GM23338 (cell line): Measurements from ENCODE around the gene CDKAL1. TPM values are rescaled to one million over a fixed set of nuclear protein-coding genes. Genes with fewer than 3 reads are reported as not detected.

Source experiments
- ATAC-seq: fragments of 200-7000 bp; cut with Tn5 transposase; 3 replicates; pipeline ENCODE4 v1.9.1; 2020
- DNase-seq: peaks from one replicate; pipeline ENCODE4 v3.0.0-alpha.2; 2015; ENCODE audit warnings: low spot score
- H2AFZ ChIP-seq: fragments of 200-600 bp; sonication (generic); 2 replicates; pipeline ENCODE4 v1.8.0; 2016; ENCODE audit warnings: antibody characterized with exemption, mild to moderate bottlenecking, moderate library complexity
- H3F3A ChIP-seq: fragments of 200-600 bp; sonication (generic); replicated peaks from 2 replicates; pipeline ENCODE4 v1.8.0; 2017; ENCODE audit warnings: antibody characterized with exemption, mixed run types, low read depth
- H3K27ac ChIP-seq: fragments of 200-600 bp; sonication (generic); 2 replicates; pipeline ENCODE4 v1.6.1; 2016; ENCODE audit warnings: low read depth
- H3K27me3 ChIP-seq: fragments of 200-600 bp; sonication (generic); 2 replicates; pipeline ENCODE4 v1.8.0; 2016; ENCODE audit warnings: mild to moderate bottlenecking, mixed run types, moderate library complexity; ENCODE audit not compliant: insufficient read depth
- H3K36me3 ChIP-seq: fragments of 200-600 bp; sonication (generic); 2 replicates; pipeline ENCODE4 v1.8.0; 2016; ENCODE audit warnings: mild to moderate bottlenecking; ENCODE audit not compliant: insufficient read depth
- H3K4me1 ChIP-seq: fragments of 200-600 bp; sonication (generic); 2 replicates; pipeline ENCODE4 v1.8.0; 2016; ENCODE audit warnings: mild to moderate bottlenecking, moderate library complexity; ENCODE audit not compliant: insufficient read depth
- H3K4me2 ChIP-seq: fragments of 200-600 bp; sonication (generic); 2 replicates; pipeline ENCODE4 v1.7.1; 2017; ENCODE audit warnings: mixed run types
- H3K4me3 ChIP-seq: fragments of 200-600 bp; sonication (generic); 2 replicates; pipeline ENCODE4 v1.6.1; 2016; ENCODE audit warnings: mixed run types
- H3K79me2 ChIP-seq: fragments of 200-600 bp; sonication (generic); replicated peaks from 2 replicates; pipeline ENCODE4 v1.8.0; 2017; ENCODE audit warnings: mild to moderate bottlenecking; ENCODE audit not compliant: insufficient read depth
- H3K9me2 ChIP-seq: fragments of 200-600 bp; sonication (generic); 2 replicates; pipeline ENCODE4 v1.8.0; 2017; ENCODE audit not compliant: insufficient read depth
- H4K20me1 ChIP-seq: fragments of 200-600 bp; sonication (generic); replicated peaks from 2 replicates; pipeline ENCODE4 v1.8.0; 2017; ENCODE audit warnings: mild to moderate bottlenecking; ENCODE audit not compliant: insufficient read depth
- H3K27ac Mint-ChIP-seq: 2 replicates; pipeline ENCODE4 v1.8.0; 2020; ENCODE audit warnings: inconsistent platforms, mild to moderate bottlenecking, moderate library complexity, mixed read lengths
- H3K27me3 Mint-ChIP-seq: 3 replicates; pipeline ENCODE4 v1.8.0; 2022; ENCODE audit warnings: low read depth, mild to moderate bottlenecking, moderate library complexity, mixed read lengths, inconsistent platforms; ENCODE audit not compliant: insufficient read depth, poor library complexity
- H3K36me3 Mint-ChIP-seq: 3 replicates; pipeline ENCODE4 v1.8.0; 2021; ENCODE audit warnings: low read depth, mild to moderate bottlenecking, inconsistent platforms, moderate library complexity, mixed read lengths
- H3K4me1 Mint-ChIP-seq: 3 replicates; pipeline ENCODE4 v1.8.0; 2020; ENCODE audit warnings: mild to moderate bottlenecking, inconsistent platforms, mixed read lengths
- H3K4me3 Mint-ChIP-seq: 3 replicates; pipeline ENCODE4 v1.8.0; 2021; ENCODE audit warnings: moderate library complexity, mild to moderate bottlenecking, inconsistent platforms, mixed read lengths
- H3K9me3 Mint-ChIP-seq: 3 replicates; pipeline ENCODE4 v1.8.0; 2020; ENCODE audit warnings: moderate library complexity, mild to moderate bottlenecking, inconsistent platforms, mixed read lengths
- CREB1 ChIP-seq: fragments of 250-450 bp; sonication (Bioruptor Pico); IDR thresholded peaks from 2 replicates; pipeline ENCODE4 v1.5.0; 2020; ENCODE audit warnings: low read depth, mild to moderate bottlenecking, moderate library complexity
- CTCF ChIP-seq, 2 experiments: fragments of 200-600 bp in 1 of 2; sonication (generic) in 1 of 2; conservative IDR thresholded peaks; 2 replicates each; pipeline versions ENCODE4 v1.5.1 to v1.6.1; 2016 to 2017; ENCODE audit warnings: antibody characterized with exemption in 2 of 2, low read depth in 2 of 2, mild to moderate bottlenecking in 2 of 2, moderate library complexity in 1 of 2
- JUNB ChIP-seq: IDR thresholded peaks from one replicate; pipeline ENCODE4 v1.6.1; 2016; ENCODE audit warnings: antibody characterized with exemption; ENCODE audit not compliant: unreplicated experiment
- ZNF114 ChIP-seq: fragments of 250-450 bp; sonication (Bioruptor Pico); IDR thresholded peaks from 2 replicates; pipeline ENCODE4 v1.5.0; 2020; ENCODE audit warnings: mild to moderate bottlenecking, moderate library complexity
- ZNF331 ChIP-seq: fragments of 250-450 bp; sonication (Bioruptor Pico); IDR thresholded peaks from 2 replicates; pipeline ENCODE4 v1.5.0; 2020; ENCODE audit warnings: low read depth, mild to moderate bottlenecking, moderate library complexity
- ZNF462 ChIP-seq: fragments of 250-450 bp; sonication (Bioruptor Pico); IDR thresholded peaks from 2 replicates; pipeline ENCODE4 v1.5.0; 2020; ENCODE audit warnings: mild to moderate bottlenecking, moderate library complexity
- polyA plus RNA-seq: library from polyadenylated mRNA; unstranded; fragments of >200 nt; fragmentation: Nextera tagmentation; extraction: Ambion mirVana; gene quantifications from 2 replicates; pipeline ENCODE4 v1.2.1, GENCODE V29; 2016
- total RNA-seq: library from RNA; depleted of rRNA; stranded (reverse); fragments of >200 nt; shearing (Covaris generic); gene quantifications from 2 replicates; pipeline ENCODE4 v1.2.3, GENCODE V29; 2014

CDKAL1 gene
- total and polyA plus RNA-seq, 2 experiments from 2014 or later, result 17.8 to 35.0 TPM

GRCh38 chr6:21271428-21272155 lies 737.3 kb downstream of the CDKAL1 start:
- H2AFZ ChIP-seq, result peak overlapping the region; percentile 86
- Mint-ChIP-seq H3K27ac (no peak overlapping the region), H3K36me3 (no peaks in the 10 kb centered on the region; the same call in 2 of the 3 replicates), H3K9me3 (peaks cover 6% of the 10 kb centered on the region; the same call in 2 of the 3 replicates), H3K4me3 (no peak overlapping the region), H3K4me1 (peaks cover 19% of the 10 kb centered on the region), H3K27me3 (peaks cover 5% of the 10 kb centered on the region)
- no peaks in the 10 kb centered on the region for H4K20me1 ChIP-seq
- no peak overlapping the region for H3K4me2 ChIP-seq
- H3K27me3 ChIP-seq, result no peaks in the 10 kb centered on the region
- no peak overlapping the region for H3K27ac ChIP-seq
- H3K9me2 ChIP-seq, result no peaks in the 10 kb centered on the region; the same call in 1 of the 2 replicates
- H3K4me1 ChIP-seq, result 0 out of 2 replicates have a peak, but pooled peaks cover 4% of the 10 kb centered on the region
- TF ChIP-seq CTCF (conservative IDR thresholded peaks at IDR 0.05; ENCODE audit: low read depth in 2 of 2) (peak; percentile 26 to 28; a peak in 2 of 4 replicates), ZNF331 (CRISPR knock-in tag) (no peak)
- ATAC-seq (peak; percentile 68), DNase-seq (peak; percentile 27)
- H3F3A ChIP-seq, result no peaks in the 10 kb centered on the region
- H3K36me3 ChIP-seq, result no peaks in the 10 kb centered on the region
- no peaks in the 10 kb centered on the region for H3K79me2 ChIP-seq
- no peak overlapping the region for H3K4me3 ChIP-seq

- no peaks in the 10 kb centered on the region for H3K79me2 ChIP-seq
- H3K4me1 Mint-ChIP-seq, result peaks cover 30% of the 10 kb centered on the region
- H3K4me2 ChIP-seq, result no peak overlapping the region
- no peak overlapping the region for H3K27ac Mint-ChIP-seq
- no peaks in the 10 kb centered on the region for H3K36me3 ChIP-seq
- TF ChIP-seq CREB1 (CRISPR knock-in tag), result no peak
- TF ChIP-seq ZNF331 (CRISPR knock-in tag), result no peak
- H3K36me3 Mint-ChIP-seq, result no peaks in the 10 kb centered on the region; the same call in 2 of the 3 replicates
- ATAC-seq (no peak), DNase-seq (no peak)
- H3K4me3 Mint-ChIP-seq, result no peak overlapping the region
- no peaks in the 10 kb centered on the region for H3F3A ChIP-seq
- peaks cover 5% of the 10 kb centered on the region for H3K27me3 Mint-ChIP-seq
- H3K4me3 ChIP-seq, result no peak overlapping the region
- no peak overlapping the region for H3K27ac ChIP-seq
- H4K20me1 ChIP-seq, result no peaks in the 10 kb centered on the region
- H3K27me3 ChIP-seq, result no peaks in the 10 kb centered on the region
- no peak overlapping the region for H2AFZ ChIP-seq
- H3K4me1 ChIP-seq, result peaks cover 14% of the 10 kb centered on the region
- no peaks in the 10 kb centered on the region; the same call in 1 of the 2 replicates for H3K9me2 ChIP-seq
- H3K9me3 Mint-ChIP-seq, result peaks cover 6% of the 10 kb centered on the region; the same call in 2 of the 3 replicates
These were observed 739.2 kb downstream of the CDKAL1 start for GRCh38 chr6:21273451-21273850.

GRCh38 chr6:21274851-21275250 lies 740.6 kb downstream of the CDKAL1 start:
- H4K20me1 ChIP-seq, result no peaks in the 10 kb centered on the region
- Mint-ChIP-seq H3K27me3 (peaks cover 5% of the 10 kb centered on the region), H3K9me3 (peaks cover 6% of the 10 kb centered on the region; the same call in 2 of the 3 replicates), H3K4me1 (peaks cover 35% of the 10 kb centered on the region), H3K27ac (no peak overlapping the region), H3K36me3 (no peaks in the 10 kb centered on the region; the same call in 2 of the 3 replicates), H3K4me3 (no peak overlapping the region)
- DNase-seq (no peak), ATAC-seq (no peak)
- H3K36me3 ChIP-seq, result no peaks in the 10 kb centered on the region
- H2AFZ ChIP-seq, result no peak overlapping the region
- no peaks in the 10 kb centered on the region for H3K79me2 ChIP-seq
- no peak overlapping the region for H3K27ac ChIP-seq
- no peak overlapping the region for H3K4me2 ChIP-seq
- H3K4me1 ChIP-seq, result peaks cover 14% of the 10 kb centered on the region
- no peaks in the 10 kb centered on the region for H3K27me3 ChIP-seq
- no peaks in the 10 kb centered on the region for H3F3A ChIP-seq
- H3K4me3 ChIP-seq, result no peak overlapping the region
- H3K9me2 ChIP-seq, result peaks cover 3% of the 10 kb centered on the region
- no peak for TF ChIP-seq ZNF462 (CRISPR knock-in tag)
- TF ChIP-seq JUNB, result no peak
- no peak for TF ChIP-seq ZNF331 (CRISPR knock-in tag)
- no peak for TF ChIP-seq ZNF114 (CRISPR knock-in tag)
